Measurements from ENCODE around the gene ASB1.

Gene ASB1

GRCh38 chr2:238473523-238473922 is 46.8 kb downstream of the ASB1 start:
- DNase-seq = no peak

- DNase-seq = no peak
Observed at GRCh38 chr2:238475034-238475433, 48.3 kb downstream of the ASB1 start.

GRCh38 chr2:238475566-238475965 is 48.8 kb downstream of the ASB1 start:
- no peak for DNase-seq

GRCh38 chr2:238476258-238476657 is 49.5 kb downstream of the ASB1 start:
- no peak for DNase-seq

- DNase-seq = no peak
Observed at GRCh38 chr2:238478216-238478615, 51.5 kb downstream of the ASB1 start.

- DNase-seq = no peak
Observed at GRCh38 chr2:238479847-238480246, 53.1 kb downstream of the ASB1 start.

- no peak for DNase-seq
Observed at GRCh38 chr2:238483021-238483420, 56.3 kb downstream of the ASB1 start.

- no peak for DNase-seq
Observed at GRCh38 chr2:238483656-238484055, 56.9 kb downstream of the ASB1 start.

GRCh38 chr2:238484522-238485452 is 58.1 kb downstream of the ASB1 start:
- DNase-seq = no peak

GRCh38 chr2:238486123-238486848 is 59.6 kb downstream of the ASB1 start:
- no peak for DNase-seq

GRCh38 chr2:238487134-238487533 is 60.4 kb downstream of the ASB1 start:
- DNase-seq = no peak

- DNase-seq = no peak
Observed at GRCh38 chr2:238487652-238488346, 61.1 kb downstream of the ASB1 start.

GRCh38 chr2:238488347-238488826 is 61.7 kb downstream of the ASB1 start:
- DNase-seq = no peak

- no peak for DNase-seq
Observed at GRCh38 chr2:238489431-238489830, 62.7 kb downstream of the ASB1 start.

- no peak for DNase-seq
Observed at GRCh38 chr2:238489896-238490295, 63.2 kb downstream of the ASB1 start.

- no peak for DNase-seq
Observed at GRCh38 chr2:238492840-238493239, 66.1 kb downstream of the ASB1 start.

GRCh38 chr2:238493411-238493810 is 66.7 kb downstream of the ASB1 start:
- no peak for DNase-seq

GRCh38 chr2:238493880-238494572 is 67.3 kb downstream of the ASB1 start:
- no peak for DNase-seq

- no peak for DNase-seq
Observed at GRCh38 chr2:238494573-238494961, 67.8 kb downstream of the ASB1 start.

- no peak for DNase-seq
Observed at GRCh38 chr2:238495422-238495821, 68.7 kb downstream of the ASB1 start.

GRCh38 chr2:238496756-238497609 is 70.3 kb downstream of the ASB1 start:
- peak; percentile 42 for DNase-seq

GRCh38 chr2:238497610-238498005 is 70.9 kb downstream of the ASB1 start:
- peak; percentile 36 for DNase-seq

Measured in islet precursor cell (in vitro differentiated cells).